Right renal pelvis (tissue), 4 donors: ENCODE data around the gene GOLGA8T. TPM values are rescaled to one million over a fixed set of nuclear protein-coding genes. Genes with fewer than 3 reads are reported as not detected.
"Not testable (repeated sequence)": the region's sequence is repeated elsewhere in the genome, so short reads cannot be mapped to it uniquely, and the experiment has no call there.

Source experiments
- DNase-seq, 4 donors: peaks; one replicate each; pipeline ENCODE4 v3.0.0-alpha.2; 2013; ENCODE audit warnings: low read depth in 4 of 4, low spot score in 3 of 4, missing footprints in 1 of 4
- polyA plus RNA-seq, 4 donors: library from polyadenylated mRNA; unstranded; fragments of 120-200 nt; gene quantifications; one replicate each; pipeline ENCODE4 v1.2.1, GENCODE V29; 2013; ENCODE audit not compliant: insufficient read length in 4 of 4

GOLGA8T gene
- polyA plus RNA-seq, 4 donors: 0.20 to 1.2 (median 0.38) TPM; not detected in 1

- DNase-seq: not testable (repeated sequence)
Observed at GRCh38 chr15:30189754-30190153, 54.9 kb downstream of the GOLGA8T start.

GRCh38 chr15:30191143-30191542, 56.3 kb downstream of the GOLGA8T start:
- not testable (repeated sequence) for DNase-seq

- DNase-seq: not testable (repeated sequence)
Observed at GRCh38 chr15:30191639-30192038, 56.8 kb downstream of the GOLGA8T start.

GRCh38 chr15:30192119-30192745, 57.4 kb downstream of the GOLGA8T start:
- DNase-seq: not testable (repeated sequence)

- DNase-seq: not testable (repeated sequence)
Observed at GRCh38 chr15:30192892-30193291, 58.0 kb downstream of the GOLGA8T start.

Other genes with a start within 250 kb of the GOLGA8T start
- gene GOLGA8J, start 52.1 kb upstream of the GOLGA8T start, polyA plus RNA-seq: 1 to 10 TPM in 2 of 4 donors, under 1 TPM in 2; 0.69 to 1.4 (median 1.0) TPM